Measurements from ENCODE around the gene U2SURP. TPM values are rescaled to one million over a fixed set of nuclear protein-coding genes. Genes with fewer than 3 reads are reported as not detected.

Gene U2SURP
- total RNA-seq, 1 donor from 2014 or later, result 106 TPM

DNA sequence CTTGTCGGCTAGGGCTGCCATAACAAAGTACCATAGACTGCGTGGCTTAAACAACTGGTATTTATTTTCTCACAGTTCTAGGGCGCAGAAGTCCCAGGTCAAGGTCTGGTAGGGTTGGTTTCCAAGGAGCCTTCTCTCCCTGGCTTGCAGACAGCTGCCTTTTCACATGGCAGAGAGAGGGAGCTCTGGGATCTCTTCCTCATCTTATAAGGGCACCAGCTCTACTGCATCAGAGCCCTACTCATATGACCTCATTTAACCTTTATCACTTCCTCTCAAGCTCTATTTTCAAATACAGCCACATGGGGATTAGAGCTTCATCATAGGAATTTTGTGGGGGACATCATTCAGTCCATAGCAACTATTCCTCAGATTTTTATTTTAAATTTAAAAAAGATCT is 20.3 kb upstream of the U2SURP start:
- FAIRE-seq (no peak), DNase-seq (ENCODE audit: low read depth) (no peak)
- H4K20me1 ChIP-seq (ENCODE audit: insufficient read depth, low read length), result no peaks in the 10 kb centered on the region
- H3K27me3 ChIP-seq (ENCODE audit: insufficient read depth, low read length), result no peaks in the 10 kb centered on the region
- H3K4me2 ChIP-seq (ENCODE audit: low read length), result no peak overlapping the region
- Mint-ChIP-seq H3K27ac (ENCODE audit: unreplicated experiment) (no peak overlapping the region), H3K27me3 (ENCODE audit: low read depth, unreplicated experiment) (peaks cover 5% of the 10 kb centered on the region), H3K4me3 (ENCODE audit: unreplicated experiment) (no peak overlapping the region), H3K4me1 (ENCODE audit: low read depth, unreplicated experiment) (peaks cover 3% of the 10 kb centered on the region), H3K9me3 (ENCODE audit: unreplicated experiment) (no peaks in the 10 kb centered on the region), H3K36me3 (ENCODE audit: low read depth, unreplicated experiment) (no peaks in the 10 kb centered on the region)
- H3K36me3 ChIP-seq (ENCODE audit: insufficient read depth, low read length), result no peaks in the 10 kb centered on the region
- H3K9ac ChIP-seq (ENCODE audit: low read length), result no peak overlapping the region
- H3K9me3 ChIP-seq (ENCODE audit: insufficient read depth, low read depth, low read length), result no peaks in the 10 kb centered on the region
- TF ChIP-seq EZH2 (IDR thresholded peaks at IDR 0.05; ENCODE audit: insufficient read depth, low read length), result no peak
- TF ChIP-seq, protein P1, sequence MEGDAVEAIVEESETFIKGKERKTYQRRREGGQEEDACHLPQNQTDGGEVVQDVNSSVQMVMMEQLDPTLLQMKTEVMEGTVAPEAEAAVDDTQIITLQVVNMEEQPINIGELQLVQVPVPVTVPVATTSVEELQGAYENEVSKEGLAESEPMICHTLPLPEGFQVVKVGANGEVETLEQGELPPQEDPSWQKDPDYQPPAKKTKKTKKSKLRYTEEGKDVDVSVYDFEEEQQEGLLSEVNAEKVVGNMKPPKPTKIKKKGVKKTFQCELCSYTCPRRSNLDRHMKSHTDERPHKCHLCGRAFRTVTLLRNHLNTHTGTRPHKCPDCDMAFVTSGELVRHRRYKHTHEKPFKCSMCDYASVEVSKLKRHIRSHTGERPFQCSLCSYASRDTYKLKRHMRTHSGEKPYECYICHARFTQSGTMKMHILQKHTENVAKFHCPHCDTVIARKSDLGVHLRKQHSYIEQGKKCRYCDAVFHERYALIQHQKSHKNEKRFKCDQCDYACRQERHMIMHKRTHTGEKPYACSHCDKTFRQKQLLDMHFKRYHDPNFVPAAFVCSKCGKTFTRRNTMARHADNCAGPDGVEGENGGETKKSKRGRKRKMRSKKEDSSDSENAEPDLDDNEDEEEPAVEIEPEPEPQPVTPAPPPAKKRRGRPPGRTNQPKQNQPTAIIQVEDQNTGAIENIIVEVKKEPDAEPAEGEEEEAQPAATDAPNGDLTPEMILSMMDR (IDR thresholded peaks at IDR 0.05; ENCODE audit: insufficient read depth, low read depth, low read length), result no peak
- peaks cover 6% of the 10 kb centered on the region for H3K4me1 ChIP-seq (ENCODE audit: insufficient read depth, low read length)
- no peak overlapping the region for H3K27ac ChIP-seq (ENCODE audit: low read depth, low read length)
- H2AFZ ChIP-seq (ENCODE audit: low read depth, low read length), result no peak overlapping the region
- H3K79me2 ChIP-seq (ENCODE audit: insufficient read depth, low read length), result no peaks in the 10 kb centered on the region
- H3K4me3 ChIP-seq (ENCODE audit: insufficient read depth, low read depth, low read length), result no peak overlapping the region

DNA sequence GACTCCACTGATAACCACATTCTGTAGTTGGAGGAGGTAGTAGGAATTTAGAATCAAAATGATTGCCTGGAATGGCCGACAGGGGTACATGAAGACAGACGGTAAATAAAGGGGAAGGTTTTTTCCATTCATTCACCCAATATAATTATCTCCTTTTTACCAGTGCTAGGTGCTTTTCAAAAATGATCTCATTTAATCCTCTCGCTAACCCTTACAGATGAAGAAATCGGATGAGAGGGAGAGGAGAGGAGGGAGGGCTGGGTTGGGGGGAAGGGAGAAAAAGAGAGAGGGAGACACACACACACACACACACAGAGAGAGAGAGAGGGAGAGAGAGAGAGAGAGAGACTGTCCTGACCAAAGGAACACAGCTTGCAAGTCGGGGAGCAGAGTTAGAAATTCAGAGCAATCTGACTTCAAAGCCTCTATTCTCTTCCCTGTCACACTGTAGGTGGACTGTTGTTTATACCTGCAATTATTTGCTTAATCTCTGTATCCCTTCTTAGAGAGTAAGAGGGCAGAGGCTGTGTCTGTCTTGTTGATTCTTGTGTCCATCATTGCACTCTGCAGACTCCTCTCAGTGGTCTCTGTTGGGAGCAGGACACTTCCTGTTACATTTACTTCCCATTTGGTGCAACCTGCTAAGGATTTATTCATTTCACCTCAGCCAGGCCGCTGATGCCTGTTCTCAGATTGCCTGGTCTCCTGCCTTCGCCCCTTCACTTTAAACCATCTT is 19.2 kb upstream of the U2SURP start:
- no peak for FAIRE-seq
- DNase-seq (ENCODE audit: low read depth), result no peak
- Mint-ChIP-seq H3K27me3 (ENCODE audit: low read depth, unreplicated experiment) (peaks cover 5% of the 10 kb centered on the region), H3K36me3 (ENCODE audit: low read depth, unreplicated experiment) (no peaks in the 10 kb centered on the region), H3K4me1 (ENCODE audit: low read depth, unreplicated experiment) (peaks cover 3% of the 10 kb centered on the region), H3K9me3 (ENCODE audit: unreplicated experiment) (no peaks in the 10 kb centered on the region), H3K4me3 (ENCODE audit: unreplicated experiment) (no peak overlapping the region), H3K27ac (ENCODE audit: unreplicated experiment) (no peak overlapping the region)
- H3K9ac ChIP-seq (ENCODE audit: low read length), result no peak overlapping the region
- no peak overlapping the region for H3K4me3 ChIP-seq (ENCODE audit: insufficient read depth, low read depth, low read length)
- H3K27me3 ChIP-seq (ENCODE audit: insufficient read depth, low read length), result no peaks in the 10 kb centered on the region
- TF ChIP-seq EZH2 (IDR thresholded peaks at IDR 0.05; ENCODE audit: insufficient read depth, low read length), result no peak
- TF ChIP-seq, protein P1 (IDR thresholded peaks at IDR 0.05; ENCODE audit: insufficient read depth, low read depth, low read length), result no peak
- H3K79me2 ChIP-seq (ENCODE audit: insufficient read depth, low read length), result no peaks in the 10 kb centered on the region
- no peaks in the 10 kb centered on the region for H4K20me1 ChIP-seq (ENCODE audit: insufficient read depth, low read length)
- no peak overlapping the region for H3K27ac ChIP-seq (ENCODE audit: low read depth, low read length)
- H3K9me3 ChIP-seq (ENCODE audit: insufficient read depth, low read depth, low read length), result no peaks in the 10 kb centered on the region
- H2AFZ ChIP-seq (ENCODE audit: low read depth, low read length), result peak overlapping the region; percentile 30
- no peak overlapping the region for H3K4me2 ChIP-seq (ENCODE audit: low read length)
- H3K36me3 ChIP-seq (ENCODE audit: insufficient read depth, low read length), result no peaks in the 10 kb centered on the region
- peaks cover under 1% of the 10 kb centered on the region for H3K4me1 ChIP-seq (ENCODE audit: insufficient read depth, low read length)

DNA sequence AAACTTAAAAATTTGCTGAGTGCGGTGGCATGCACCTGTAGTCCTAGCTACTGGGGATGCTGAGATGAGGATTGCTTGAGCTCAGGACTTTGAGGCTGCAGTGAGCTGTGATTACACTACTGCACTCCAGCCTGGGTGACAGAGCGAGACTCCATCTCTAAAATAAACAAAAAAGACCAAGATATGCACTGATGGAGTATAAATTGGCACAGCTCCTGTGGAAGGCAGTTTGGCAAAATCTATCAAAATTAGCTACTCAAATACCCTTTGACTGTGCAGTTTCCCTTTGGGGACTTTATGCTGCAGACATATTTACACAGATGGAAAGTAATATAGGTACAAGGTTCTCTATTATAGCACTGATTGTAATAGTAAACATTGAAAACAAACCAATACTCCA is 18.1 kb upstream of the U2SURP start:
- FAIRE-seq (no peak), DNase-seq (ENCODE audit: low read depth) (no peak)
- H3K9me3 Mint-ChIP-seq (ENCODE audit: unreplicated experiment), result no peaks in the 10 kb centered on the region
- Histone ChIP-seq H3K27ac (ENCODE audit: low read depth, low read length) (no peak overlapping the region), H3K9ac (ENCODE audit: low read length) (no peak overlapping the region), H3K4me1 (ENCODE audit: insufficient read depth, low read length) (no peaks in the 10 kb centered on the region), H4K20me1 (ENCODE audit: insufficient read depth, low read length) (no peaks in the 10 kb centered on the region), H2AFZ (ENCODE audit: low read depth, low read length) (no peak overlapping the region), H3K4me3 (ENCODE audit: insufficient read depth, low read depth, low read length) (no peak overlapping the region), H3K36me3 (ENCODE audit: insufficient read depth, low read length) (no peaks in the 10 kb centered on the region), H3K4me2 (ENCODE audit: low read length) (no peak overlapping the region), H3K9me3 (ENCODE audit: insufficient read depth, low read depth, low read length) (no peaks in the 10 kb centered on the region), H3K79me2 (ENCODE audit: insufficient read depth, low read length) (no peaks in the 10 kb centered on the region), H3K27me3 (ENCODE audit: insufficient read depth, low read length) (no peaks in the 10 kb centered on the region)
- no peak overlapping the region for H3K4me3 Mint-ChIP-seq (ENCODE audit: unreplicated experiment)
- no peaks in the 10 kb centered on the region for H3K36me3 Mint-ChIP-seq (ENCODE audit: low read depth, unreplicated experiment)
- peaks cover 7% of the 10 kb centered on the region for H3K4me1 Mint-ChIP-seq (ENCODE audit: low read depth, unreplicated experiment)
- TF ChIP-seq, protein P1 (IDR thresholded peaks at IDR 0.05; ENCODE audit: insufficient read depth, low read depth, low read length), result no peak
- TF ChIP-seq EZH2 (IDR thresholded peaks at IDR 0.05; ENCODE audit: insufficient read depth, low read length), result no peak
- no peak overlapping the region for H3K27ac Mint-ChIP-seq (ENCODE audit: unreplicated experiment)
- peaks cover 5% of the 10 kb centered on the region for H3K27me3 Mint-ChIP-seq (ENCODE audit: low read depth, unreplicated experiment)

Measured in astrocyte (in vitro differentiated cells and primary cell).